Measurements from ENCODE around the gene FBXW4. TPM values are rescaled to one million over a fixed set of nuclear protein-coding genes. Genes with fewer than 3 reads are reported as not detected.

FBXW4 gene
- total RNA-seq, 1 donor: 35.2 TPM

GRCh38 chr10:101575091-101575490, 119.9 kb downstream of the FBXW4 start:
- no peak for DNase-seq (ENCODE audit: low read depth)
- no peak overlapping the region for H3K4me3 ChIP-seq (ENCODE audit: low read depth, low read length)
- TF ChIP-seq CTCF (IDR thresholded peaks at IDR 0.05; ENCODE audit: insufficient read depth, low read length): no peak

- H3K4me3 ChIP-seq (ENCODE audit: low read depth, low read length): no peak overlapping the region
- TF ChIP-seq CTCF (IDR thresholded peaks at IDR 0.05; ENCODE audit: insufficient read depth, low read length): no peak
- no peak for DNase-seq (ENCODE audit: low read depth)
These were observed 120.9 kb downstream of the FBXW4 start for GRCh38 chr10:101573885-101574753.

GRCh38 chr10:101572785-101573184, 122.2 kb downstream of the FBXW4 start:
- TF ChIP-seq CTCF (IDR thresholded peaks at IDR 0.05; ENCODE audit: insufficient read depth, low read length): no peak
- DNase-seq (ENCODE audit: low read depth): no peak
- no peak overlapping the region for H3K4me3 ChIP-seq (ENCODE audit: low read depth, low read length)

GRCh38 chr10:101572126-101572525, 122.8 kb downstream of the FBXW4 start:
- DNase-seq (ENCODE audit: low read depth): no peak
- H3K4me3 ChIP-seq (ENCODE audit: low read depth, low read length): no peak overlapping the region
- TF ChIP-seq CTCF (IDR thresholded peaks at IDR 0.05; ENCODE audit: insufficient read depth, low read length): no peak

GRCh38 chr10:101571271-101571925, 123.6 kb downstream of the FBXW4 start:
- no peak for DNase-seq (ENCODE audit: low read depth)
- H3K4me3 ChIP-seq (ENCODE audit: low read depth, low read length): no peak overlapping the region
- TF ChIP-seq CTCF (IDR thresholded peaks at IDR 0.05; ENCODE audit: insufficient read depth, low read length): no peak

- no peak for DNase-seq (ENCODE audit: low read depth)
- H3K4me3 ChIP-seq (ENCODE audit: low read depth, low read length): peak overlapping the region; percentile 69
- TF ChIP-seq CTCF (IDR thresholded peaks at IDR 0.05; ENCODE audit: insufficient read depth, low read length): no peak
These were observed 124.3 kb downstream of the FBXW4 start for GRCh38 chr10:101570428-101571270.
